Gastrocnemius medialis (tissue), 4 donors: ENCODE data around the gene PDCD2L.

Experiments used
- CTCF ChIP-seq, 5 experiments: fragments of 450-650 bp in 3 of 5; fragments of 200-600 bp in 2 of 5; sonication (generic) in 2 of 5; IDR thresholded peaks in 4 of 5; conservative IDR thresholded peaks in 1 of 5; 1 replicate in 4 of 5; 2 replicates in 1 of 5; pipeline ENCODE4 v1.5.1; 2016 to 2019; ENCODE audit warnings: antibody characterized with exemption in 5 of 5, mild to moderate bottlenecking in 3 of 5, moderate library complexity in 3 of 5
- POLR2A ChIP-seq, 2 donors: fragments of 450-650 bp; IDR thresholded peaks; one replicate each; pipeline ENCODE4 v1.6.1; 2017; ENCODE audit warnings: antibody characterized with exemption in 2 of 2, mild to moderate bottlenecking in 2 of 2, moderate library complexity in 2 of 2

DNA sequence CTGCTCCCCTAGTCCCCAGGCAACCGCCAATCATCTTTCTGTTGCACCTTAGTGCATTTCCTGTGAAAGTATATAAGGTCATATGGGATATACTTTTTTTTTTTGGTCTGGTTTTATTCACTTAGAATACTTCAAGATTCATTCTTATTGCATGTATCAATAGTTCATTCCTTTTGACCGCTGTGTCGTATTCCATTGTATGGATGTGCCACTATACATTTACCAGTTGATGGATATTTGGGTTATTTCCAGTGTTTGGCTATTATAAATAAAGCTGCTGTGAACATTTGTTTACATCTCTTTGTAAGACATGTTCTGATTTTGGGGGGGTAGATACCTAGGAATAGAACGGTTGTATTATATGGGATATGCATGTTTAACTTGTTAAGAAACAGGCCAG is 14.1 kb downstream of the PDCD2L start:
- TF ChIP-seq CTCF (IDR thresholded peaks at IDR 0.05 in 4 of 5, conservative IDR thresholded peaks at IDR 0.05 in 1 of 5) = no peak
- TF ChIP-seq POLR2A (IDR thresholded peaks at IDR 0.05) = no peak
